Activated CD8-positive, alpha-beta memory T cell treated with anti-CD3 and anti-CD28 coated beads for 1 hour (primary cell): Measurements from ENCODE around the gene HEATR9.

Experiments used
- DNase-seq, 2 donors: peaks; one replicate each; pipeline ENCODE4 v3.0.0-alpha.2; 2020; ENCODE audit warnings: low read depth in 1 of 2; ENCODE audit errors: extremely low read depth in 1 of 2

Gene HEATR9

DNA sequence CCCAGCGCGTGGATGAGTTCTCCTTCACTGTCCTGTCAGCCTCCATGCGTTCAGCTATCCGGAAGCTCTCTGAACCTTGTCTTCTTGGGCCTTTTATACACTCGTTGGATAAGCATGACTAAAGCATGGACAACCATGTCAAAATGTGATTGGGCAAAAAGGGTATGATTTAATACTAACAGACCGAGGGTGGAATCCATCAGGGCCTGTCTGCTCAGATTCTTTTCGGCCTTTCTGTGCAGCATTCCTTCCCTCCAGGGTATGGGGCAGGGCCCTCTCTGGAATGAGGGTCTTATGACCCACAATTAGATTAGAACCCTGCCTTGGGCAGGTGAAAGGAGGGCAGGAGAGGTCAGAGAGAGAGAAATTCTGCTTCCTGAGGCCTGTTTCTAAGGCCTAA is 25.5 kb upstream of the HEATR9 start:
- DNase-seq = no peak

DNA sequence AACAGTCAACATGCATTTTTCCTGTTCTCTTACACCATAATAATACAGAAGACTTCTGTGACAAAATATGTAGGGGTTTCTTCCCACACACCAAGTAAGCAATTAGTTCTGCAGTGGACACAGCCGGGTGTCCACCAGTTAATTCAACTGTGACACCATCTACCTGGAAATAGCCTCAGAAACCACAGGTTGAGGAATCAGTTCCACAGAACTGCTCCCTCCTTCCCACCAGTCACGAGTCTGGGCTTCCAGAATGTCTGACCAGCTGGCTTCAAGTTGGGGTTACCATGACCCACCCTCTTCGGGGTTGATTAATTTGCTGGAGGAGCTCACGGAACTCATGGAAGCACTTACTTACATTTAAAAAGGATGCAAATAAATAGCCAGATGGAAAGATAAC is 25.1 kb upstream of the HEATR9 start:
- DNase-seq = no peak

DNA sequence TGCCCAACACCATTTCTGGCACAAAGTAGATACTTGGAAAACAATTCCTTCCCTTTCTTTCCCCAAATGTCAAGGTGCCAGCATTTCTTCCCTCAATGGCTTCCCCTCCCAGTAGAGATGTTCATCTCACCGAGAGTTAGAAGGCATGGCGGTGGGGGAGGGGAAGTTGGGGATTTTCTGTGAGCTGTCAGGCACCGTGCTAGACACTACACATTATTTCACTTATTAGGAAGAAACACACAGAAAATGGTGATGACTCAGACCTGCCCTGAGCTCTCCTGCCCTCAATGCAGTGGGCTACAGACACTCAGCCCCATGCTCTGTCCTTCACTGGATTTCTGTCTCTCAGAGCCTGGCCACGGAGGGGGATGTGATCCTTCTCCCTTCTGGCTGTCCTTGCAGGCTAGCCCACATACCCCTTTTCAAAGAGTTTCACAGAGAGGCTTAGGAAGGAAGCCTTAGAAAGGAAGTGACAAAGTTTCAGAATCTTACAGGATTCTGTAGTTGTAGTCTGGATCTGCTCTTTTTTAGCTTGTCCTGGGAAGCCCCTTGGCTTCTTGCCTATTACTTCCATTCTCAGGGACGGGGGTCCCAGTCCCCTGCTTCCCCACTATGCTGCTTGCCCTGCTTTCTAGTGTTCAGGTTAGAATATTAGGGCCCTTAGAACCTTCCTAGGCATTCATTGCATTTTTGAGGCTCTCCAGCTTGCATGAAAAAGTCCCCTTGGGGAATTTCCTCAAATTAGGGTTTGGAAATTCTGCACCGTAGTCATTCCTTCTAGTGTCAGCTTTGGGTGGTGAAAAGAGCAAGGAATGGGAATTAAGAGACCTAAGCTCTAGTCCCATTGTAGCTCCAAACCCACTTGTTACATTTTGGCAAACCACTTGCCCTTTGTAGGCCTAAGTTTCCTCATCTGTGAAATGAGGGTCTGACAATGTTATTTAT is 23.7 kb upstream of the HEATR9 start:
- no peak for DNase-seq

DNA sequence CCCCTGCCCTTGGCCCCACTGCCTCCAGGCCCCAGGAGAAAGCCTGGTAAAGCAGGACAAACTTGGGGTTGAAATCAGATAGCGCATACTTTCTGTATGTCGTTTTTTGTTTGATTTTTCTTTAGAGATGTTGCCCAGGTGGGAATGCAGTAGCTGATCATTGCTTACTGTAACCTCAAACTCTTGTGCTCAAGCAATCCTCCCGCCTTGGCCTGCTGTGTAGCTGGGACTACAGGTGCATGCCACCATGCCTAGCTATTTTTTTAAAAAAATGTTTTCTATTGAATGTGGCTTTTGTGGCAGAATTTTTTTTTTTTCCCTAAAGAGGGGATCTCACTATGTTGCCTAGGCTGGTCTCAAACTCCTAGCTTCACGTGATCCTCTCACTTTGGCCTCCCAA is 22.6 kb upstream of the HEATR9 start:
- DNase-seq = no peak

DNA sequence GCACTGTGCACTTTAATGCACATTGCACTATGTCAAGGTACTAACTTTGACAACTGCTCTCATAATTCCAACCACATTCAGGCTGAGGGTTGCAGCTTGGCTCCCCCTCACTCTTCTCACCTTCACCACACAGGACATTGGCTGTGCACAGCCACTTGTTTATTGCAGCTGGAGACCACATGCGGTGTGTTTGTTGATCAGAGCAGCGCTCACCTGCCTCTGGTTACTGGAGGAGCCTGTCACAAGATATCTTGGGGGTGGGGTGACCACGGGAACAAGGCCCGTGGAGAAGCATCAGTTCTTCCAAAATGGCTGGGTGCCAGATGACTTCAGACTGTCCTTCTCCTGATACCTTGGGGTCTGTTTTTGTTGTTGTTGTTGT is 22.1 kb upstream of the HEATR9 start:
- DNase-seq = no peak

DNA sequence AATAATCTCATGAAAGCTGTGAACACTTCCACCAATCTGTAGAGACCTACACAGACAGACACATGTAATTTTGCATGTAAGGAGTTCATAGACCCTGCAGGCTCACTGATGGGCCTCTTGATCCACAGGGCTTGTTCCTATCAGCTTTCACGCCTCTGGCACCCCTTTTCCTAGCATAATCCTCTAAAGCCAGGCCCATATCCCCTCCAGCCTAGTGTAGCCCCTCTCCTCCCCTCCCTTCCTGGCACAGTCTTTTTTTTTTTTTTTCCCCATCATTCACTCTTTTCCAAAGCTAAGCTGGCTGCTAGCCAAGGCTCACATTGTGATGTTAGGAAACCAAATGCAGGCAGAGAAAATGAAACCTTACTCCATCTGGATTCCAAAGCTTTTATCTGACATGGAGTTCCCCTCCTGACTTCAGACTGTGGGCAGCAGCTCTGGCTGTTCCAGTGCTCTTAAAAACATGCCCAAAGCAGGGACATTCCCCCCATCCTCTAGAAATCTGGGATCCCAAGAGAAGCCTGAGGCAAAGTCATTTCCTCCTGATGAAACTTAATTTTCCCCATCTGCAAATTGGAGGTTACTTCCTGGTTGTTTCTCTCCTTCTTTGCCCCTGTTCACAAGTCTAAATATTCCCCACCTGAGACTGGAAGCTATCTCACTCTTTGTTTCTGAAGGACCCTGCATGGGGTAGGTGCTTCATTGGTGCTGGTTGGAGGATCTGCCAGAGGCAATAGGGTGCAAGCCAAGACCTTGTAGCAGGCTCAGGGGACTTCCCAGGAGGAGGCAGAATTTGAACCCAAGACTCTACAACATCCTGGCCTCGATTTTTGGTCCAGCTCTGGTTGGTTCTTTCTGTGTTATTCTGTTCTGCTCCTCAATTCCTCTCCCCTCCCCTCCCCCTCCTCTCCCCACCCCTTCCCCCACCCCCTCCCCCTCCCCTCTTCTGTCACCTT is 21.4 kb upstream of the HEATR9 start:
- no peak for DNase-seq

DNA sequence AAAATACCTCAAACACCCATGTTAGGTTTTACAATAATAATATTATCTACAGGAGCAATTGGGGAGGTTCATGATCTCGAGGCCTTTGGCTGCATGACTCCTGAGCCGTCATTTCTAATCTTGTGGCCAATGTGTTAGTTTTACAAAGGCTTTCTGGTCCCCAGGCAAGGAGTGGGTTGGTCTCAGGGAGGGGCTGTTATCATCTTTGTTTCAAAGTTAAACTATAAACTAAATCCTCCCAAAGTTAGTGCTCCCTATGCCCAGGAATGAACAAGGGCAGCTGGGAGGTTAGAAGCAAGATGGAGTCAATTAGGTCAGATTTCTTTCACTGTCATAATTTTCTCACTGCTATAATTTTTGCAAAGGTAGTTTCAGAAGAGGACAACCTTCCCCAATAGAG is 20.6 kb upstream of the HEATR9 start:
- DNase-seq = no peak

DNA sequence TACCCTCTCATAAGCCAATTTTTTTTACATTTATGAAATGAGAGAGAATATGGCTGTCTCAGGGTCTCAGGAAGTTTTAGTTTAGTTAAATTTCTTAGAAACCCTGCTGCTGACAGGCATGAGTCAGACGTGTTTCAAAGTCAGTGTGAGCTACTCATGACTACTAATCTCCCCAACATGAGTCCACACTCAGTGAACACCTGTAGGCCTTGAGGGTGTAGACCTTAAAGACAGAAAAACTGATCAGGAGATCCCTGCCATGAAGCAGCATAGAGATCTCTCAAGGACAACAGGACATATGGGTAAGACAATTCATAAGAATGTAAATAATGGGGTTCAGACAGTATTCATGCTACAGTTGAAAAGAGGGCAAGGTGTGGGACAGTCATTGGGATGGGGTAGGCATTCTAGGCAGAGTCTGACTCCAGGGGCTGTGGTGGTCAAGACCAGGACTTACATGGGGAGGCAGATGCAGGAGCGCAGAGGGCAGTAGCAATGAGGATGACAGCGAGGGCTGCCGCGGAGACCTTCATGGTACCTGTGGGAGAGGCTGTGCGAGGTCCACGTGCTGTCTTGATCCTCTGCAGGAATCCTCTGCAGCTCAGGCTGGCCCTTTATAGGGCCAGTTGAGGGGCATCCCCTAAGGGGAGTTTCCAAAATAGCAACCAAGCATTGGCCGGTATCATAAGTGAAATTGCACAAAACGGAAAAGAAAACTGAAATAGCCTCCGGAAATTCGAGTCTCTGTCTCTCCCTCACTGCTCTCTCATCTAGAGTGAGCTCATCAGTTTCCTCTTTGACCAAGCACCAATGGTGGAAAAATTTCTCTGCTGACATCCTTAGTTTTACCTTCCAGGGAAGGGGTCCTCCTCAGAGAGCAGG is 11.3 kb upstream of the HEATR9 start, which contains the start of gene CCL5:
Gene CCL5 (minus strand): TSS at position 588 of the 882 bp plus-strand sequence.
- DNase-seq = peak in 1 of 2 donors; percentile 30

DNA sequence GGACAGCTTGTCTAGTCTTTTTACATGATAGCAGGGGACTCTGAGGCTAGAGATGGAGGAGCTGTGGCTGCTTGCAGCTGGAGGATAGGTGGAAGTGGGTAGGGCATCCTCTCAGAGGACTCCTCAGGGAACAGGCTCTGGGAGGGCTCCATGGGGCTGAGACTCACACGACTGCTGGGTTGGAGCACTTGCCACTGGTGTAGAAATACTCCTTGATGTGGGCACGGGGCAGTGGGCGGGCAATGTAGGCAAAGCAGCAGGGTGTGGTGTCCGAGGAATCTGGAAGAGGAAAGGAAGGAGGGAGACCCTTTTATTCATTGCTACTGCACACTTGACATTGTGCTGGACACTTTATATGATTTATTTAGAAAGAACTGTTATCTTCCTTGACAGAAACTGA is 9.7 kb upstream of the HEATR9 start:
- DNase-seq = no peak

DNA sequence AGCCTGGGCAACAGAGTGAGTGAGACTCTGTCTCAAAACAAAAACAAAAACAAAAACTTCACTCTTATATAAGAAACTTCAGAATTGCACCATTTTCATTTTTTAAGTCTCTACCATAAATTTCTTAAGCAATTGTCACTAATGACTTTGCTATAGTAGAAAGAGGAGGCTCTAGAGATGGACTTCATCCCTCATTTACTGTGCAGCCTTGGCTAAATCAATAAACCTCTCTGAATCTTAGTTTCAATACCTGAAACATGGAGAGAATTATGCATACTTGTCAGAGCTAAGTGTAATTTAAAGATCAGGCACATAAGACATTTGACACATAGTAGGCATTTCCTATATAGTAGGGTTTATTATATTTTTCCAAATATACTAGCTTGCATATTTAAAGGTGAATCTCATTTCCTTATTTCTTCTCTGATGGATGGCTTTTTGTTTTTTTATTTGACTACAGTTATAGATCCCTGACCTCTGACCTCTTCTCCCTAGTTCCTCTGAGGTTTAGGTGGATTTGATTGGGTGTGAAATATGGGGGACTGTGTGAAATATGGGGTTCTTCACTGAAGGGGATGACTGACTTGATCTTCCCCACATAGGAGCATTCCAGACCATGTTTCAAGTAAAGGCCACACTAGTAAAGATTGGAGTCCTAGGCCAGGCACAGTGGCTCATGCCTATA is 8.8 kb upstream of the HEATR9 start:
- no peak for DNase-seq

DNA sequence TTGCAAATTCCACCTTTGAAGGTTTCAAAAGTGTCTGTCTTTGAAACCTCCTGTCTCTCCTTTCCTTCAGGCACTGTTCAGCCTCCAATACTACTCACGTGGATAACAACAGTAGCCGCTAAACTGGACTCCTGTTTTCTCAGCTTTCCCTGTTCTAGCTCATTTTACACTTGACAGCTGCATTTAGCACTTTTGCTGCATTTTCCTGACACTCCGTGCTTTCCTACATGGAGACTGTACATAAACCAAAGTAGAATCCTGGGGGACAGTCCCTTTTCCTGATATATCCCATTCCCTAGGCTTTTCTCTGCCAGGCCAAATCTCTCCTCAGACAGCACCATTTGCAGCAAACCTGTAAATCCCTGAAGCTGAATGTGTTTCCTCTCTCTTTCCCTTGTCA is 7.8 kb upstream of the HEATR9 start:
- no peak for DNase-seq

DNA sequence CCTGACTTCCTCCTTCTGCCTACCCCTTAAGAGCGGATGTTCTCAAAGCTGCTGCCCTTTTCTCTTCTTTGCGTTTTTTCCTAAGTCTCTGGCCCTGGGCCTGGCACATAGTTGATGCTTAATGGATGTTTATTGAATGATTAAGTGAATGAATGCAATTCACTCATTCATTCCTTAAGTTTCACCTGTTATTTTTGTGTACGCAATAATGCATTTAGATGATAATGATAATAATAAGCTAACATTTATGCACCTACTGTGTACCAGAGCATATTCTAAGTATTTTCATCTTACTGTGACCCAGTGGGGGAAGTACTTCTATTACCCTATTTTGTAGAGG is 7.1 kb upstream of the HEATR9 start:
- no peak for DNase-seq

DNA sequence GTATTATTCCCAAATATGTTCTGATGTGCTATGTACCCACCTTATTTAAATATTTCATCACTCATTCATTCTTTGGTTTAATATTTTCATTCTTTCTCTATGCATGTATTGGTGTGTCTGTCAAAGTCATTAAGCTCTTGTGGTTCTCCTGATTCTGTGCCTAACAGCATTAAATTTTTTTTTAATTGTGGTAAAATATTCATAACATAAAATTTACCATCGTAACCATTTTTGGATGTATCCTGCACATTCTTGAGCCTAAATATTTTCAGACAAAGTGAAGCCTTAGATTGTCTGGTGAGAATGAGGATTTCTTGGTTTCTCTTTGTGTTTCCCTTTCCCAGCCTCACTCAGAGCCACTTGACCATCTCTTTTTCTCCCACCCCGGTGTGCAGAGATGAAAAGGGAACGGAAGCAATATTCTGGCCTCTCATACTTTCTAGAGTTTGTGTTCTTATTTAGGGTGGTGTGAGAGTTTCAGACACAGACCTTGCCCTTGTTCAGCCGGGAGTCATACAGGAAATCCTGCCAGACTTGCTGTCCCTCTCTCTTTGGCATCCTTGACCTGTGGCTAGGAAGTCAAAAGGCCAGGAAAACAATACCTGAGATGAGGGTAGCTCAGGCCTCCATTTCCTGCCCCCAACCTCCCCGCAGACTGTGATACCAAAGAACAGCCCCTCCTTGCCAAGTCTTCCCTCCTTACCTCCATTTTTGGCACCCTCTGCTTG is 6.5 kb upstream of the HEATR9 start:
- DNase-seq = no peak

DNA sequence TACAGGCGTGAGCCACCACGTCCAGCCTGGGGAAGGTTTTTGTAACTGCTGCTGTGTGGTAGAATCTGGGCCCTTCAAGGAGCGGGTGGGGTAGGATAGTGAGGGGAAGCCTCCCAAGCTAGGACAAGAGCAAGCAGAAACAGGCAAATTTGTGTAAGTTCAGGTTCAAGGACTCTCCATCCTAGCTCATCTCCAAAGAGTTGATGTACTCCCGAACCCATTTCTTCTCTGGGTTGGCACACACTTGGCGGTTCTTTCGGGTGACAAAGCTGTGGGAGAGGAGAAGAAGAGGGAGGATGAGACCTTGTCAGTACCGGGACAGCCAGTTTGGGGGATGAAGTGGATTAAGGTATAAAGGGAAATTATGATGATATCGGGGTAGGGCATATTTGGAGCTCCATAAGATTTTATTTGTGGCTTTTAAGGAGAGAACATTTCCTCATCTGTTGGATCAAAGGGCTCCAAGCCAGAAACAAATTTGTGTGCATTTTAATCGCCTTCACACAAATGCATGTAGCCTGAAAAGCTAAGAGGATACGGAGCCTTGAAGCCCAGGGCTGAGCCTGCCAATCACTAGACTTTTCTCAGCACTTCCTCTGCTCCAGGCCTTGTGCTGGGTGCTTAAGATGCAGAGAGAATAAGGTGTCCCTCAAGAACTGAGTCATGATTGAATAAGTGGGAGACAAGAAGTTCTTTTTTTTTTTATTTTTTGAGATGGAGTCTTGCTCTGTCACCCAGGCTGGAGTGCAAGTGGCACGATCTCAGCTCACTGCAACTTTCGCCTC is 3.7 kb upstream of the HEATR9 start:
- no peak for DNase-seq

DNA sequence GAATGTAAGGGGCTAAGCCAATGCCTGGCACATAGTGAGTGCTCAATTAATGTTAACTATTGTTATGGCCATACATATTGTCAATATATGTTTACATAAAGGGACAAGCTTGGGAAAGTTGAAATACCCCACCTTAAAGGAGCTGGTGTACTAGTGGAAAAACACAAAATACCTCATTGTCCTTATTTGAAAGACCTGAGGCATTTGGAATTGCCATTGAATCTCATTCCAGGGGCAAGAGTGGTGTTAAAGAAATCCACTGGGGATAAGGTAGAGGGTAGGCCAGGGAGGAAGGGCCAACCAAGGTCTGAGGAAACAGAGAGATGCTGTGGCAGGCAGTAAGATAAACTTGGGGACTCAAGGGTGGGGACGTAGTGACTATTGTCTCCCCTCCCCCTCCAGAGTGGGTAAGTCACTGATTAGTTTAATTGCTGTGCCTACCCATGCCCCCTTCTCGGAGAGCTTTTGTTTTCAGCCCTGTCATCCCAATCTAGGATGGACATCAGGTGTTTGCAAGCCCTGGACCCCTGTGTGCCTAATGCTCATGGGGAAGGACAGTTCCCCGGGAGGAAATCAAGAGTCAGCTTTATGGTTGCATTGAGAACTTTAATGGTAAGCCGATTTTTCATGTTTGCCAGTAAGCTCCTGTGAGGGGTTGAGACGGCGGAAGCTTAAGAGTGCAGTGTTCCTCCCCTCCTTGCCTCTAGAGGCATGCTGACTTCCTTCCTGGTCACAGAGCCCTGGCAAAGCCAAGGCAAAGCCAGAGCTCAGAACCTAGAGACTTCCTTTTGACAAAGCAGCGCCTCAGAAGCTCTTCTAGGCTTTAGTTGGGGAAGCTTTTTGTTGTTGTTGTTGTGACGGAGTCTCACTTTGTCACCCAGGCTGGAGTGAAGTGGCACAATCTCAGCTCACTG is 2.5 kb upstream of the HEATR9 start:
- DNase-seq = no peak

DNA sequence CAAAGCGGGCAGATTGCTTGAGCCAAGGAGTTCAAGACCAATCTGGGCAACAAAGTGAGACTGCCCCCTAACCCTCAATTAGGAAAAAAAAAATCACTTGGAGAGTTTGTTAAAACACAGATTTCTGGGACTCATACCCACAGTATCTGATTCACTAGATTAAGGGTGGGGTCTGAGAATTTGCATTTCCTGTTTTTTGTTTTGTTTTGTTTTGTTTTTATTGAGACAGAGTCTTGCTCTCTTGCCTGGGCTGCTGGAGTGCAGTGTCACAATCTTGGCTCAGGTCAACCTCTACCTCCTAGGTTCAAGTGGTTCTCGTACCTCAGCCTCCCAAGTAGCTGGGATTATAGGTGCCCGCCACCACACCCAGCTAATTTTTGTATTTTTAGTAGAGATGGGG is 1.1 kb downstream of the HEATR9 start:
- no peak for DNase-seq

DNA sequence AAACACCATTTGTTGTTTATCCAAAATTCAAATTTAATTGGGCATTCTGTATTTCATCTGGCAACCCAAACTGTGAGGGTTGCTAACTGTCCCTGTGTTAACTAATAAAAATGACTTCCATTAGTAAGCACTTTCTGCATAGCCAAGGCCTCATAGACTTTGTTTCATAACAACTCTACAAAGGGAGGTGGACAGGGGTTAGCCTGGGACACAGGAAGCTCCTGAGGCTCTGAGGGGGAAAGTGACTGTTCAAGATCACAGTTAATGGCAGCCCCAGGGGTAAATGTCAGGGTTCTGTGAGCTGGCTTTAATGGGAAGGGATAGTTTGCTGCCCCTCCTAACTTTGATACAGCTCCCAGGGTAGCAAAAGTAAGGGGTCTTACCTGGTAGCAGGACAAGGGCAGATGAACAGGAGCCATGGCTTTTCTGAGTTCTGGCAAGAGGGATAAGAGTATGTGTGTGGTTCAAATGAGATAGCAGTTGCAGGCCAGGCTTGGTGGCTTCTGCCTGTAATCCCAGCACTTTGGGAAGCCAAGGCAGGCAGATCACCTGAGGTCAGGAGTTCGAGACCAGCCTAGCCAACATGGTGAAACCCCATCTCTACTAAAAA is 2.2 kb downstream of the HEATR9 start:
- DNase-seq = no peak
